GM23248 (cell line): ENCODE data around the gene CARD14. TPM values are rescaled to one million over a fixed set of nuclear protein-coding genes. Genes with fewer than 3 reads are reported as not detected.

Experiments used
- DNase-seq: peaks from one replicate; pipeline ENCODE4 v3.0.0-alpha.2; 2015
- H2AFZ ChIP-seq: fragments of 200-600 bp; sonication (generic); 2 replicates; pipeline ENCODE4 v1.6.1; 2016; ENCODE audit warnings: antibody characterized with exemption
- H3F3A ChIP-seq: fragments of 200-600 bp; sonication (generic); 2 replicates; pipeline ENCODE4 v1.6.1; 2016; ENCODE audit warnings: mild to moderate bottlenecking, antibody characterized with exemption, mixed run types; ENCODE audit not compliant: insufficient read depth
- H3K27ac ChIP-seq: fragments of 200-600 bp; sonication (generic); 2 replicates; pipeline ENCODE4 v1.5.1; 2016; ENCODE audit warnings: mild to moderate bottlenecking
- H3K27me3 ChIP-seq: fragments of 200-600 bp; sonication (generic); replicated peaks from 2 replicates; pipeline ENCODE4 v1.6.1; 2016; ENCODE audit warnings: mild to moderate bottlenecking; ENCODE audit not compliant: insufficient read depth
- H3K36me3 ChIP-seq: fragments of 200-600 bp; sonication (generic); 2 replicates; pipeline ENCODE4 v1.6.1; 2016; ENCODE audit warnings: low read depth, mild to moderate bottlenecking
- H3K4me1 ChIP-seq: fragments of 200-600 bp; sonication (generic); 2 replicates; pipeline ENCODE4 v1.6.1; 2016; ENCODE audit warnings: mild to moderate bottlenecking; ENCODE audit not compliant: insufficient read depth
- H3K4me2 ChIP-seq: fragments of 200-600 bp; sonication (generic); one replicate; pipeline ENCODE4 v1.6.1; 2016; ENCODE audit warnings: mild to moderate bottlenecking; ENCODE audit not compliant: unreplicated experiment
- H3K4me3 ChIP-seq: fragments of 200-600 bp; sonication (generic); 2 replicates; pipeline ENCODE4 v1.5.1; 2016; ENCODE audit warnings: mild to moderate bottlenecking
- H3K79me2 ChIP-seq: fragments of 200-600 bp; sonication (generic); 2 replicates; pipeline ENCODE4 v1.6.1; 2016; ENCODE audit warnings: mild to moderate bottlenecking; ENCODE audit not compliant: insufficient read depth
- H3K9ac ChIP-seq: fragments of 200-600 bp; sonication (generic); 2 replicates; pipeline ENCODE4 v1.6.1; 2016; ENCODE audit warnings: mild to moderate bottlenecking
- H3K9me2 ChIP-seq: fragments of 200-600 bp; sonication (generic); 2 replicates; pipeline ENCODE4 v1.6.1; 2016; ENCODE audit warnings: mixed run types, mild to moderate bottlenecking, moderate library complexity; ENCODE audit not compliant: insufficient read depth
- H3K9me3 ChIP-seq: fragments of 200-600 bp; sonication (generic); one replicate; pipeline ENCODE4 v1.6.1; 2017; ENCODE audit warnings: low read depth
- H4K20me1 ChIP-seq: fragments of 200-600 bp; sonication (generic); 2 replicates; pipeline ENCODE4 v1.6.0; 2016; ENCODE audit not compliant: insufficient read depth
- EZH2 ChIP-seq: fragments of 200-600 bp; sonication (generic); IDR thresholded peaks from 2 replicates; pipeline ENCODE4 v1.6.1; 2018; ENCODE audit warnings: antibody characterized with exemption, mild to moderate bottlenecking; ENCODE audit not compliant: insufficient read depth, poor library complexity, severe bottlenecking
- EZH2phosphoT487 ChIP-seq: fragments of 200-600 bp; sonication (generic); IDR thresholded peaks from 2 replicates; pipeline ENCODE4 v1.6.1; 2018; ENCODE audit warnings: antibody characterized with exemption, moderate library complexity, mild to moderate bottlenecking, low read depth; ENCODE audit not compliant: insufficient read depth
- WGBS, 2 experiments: methylation state at CpG; one replicate each; pipeline ENCODE4 v1.1.6; 2015 to 2017; ENCODE audit warnings: low lambda C conversion rate in 2 of 2, low coverage in 1 of 2; ENCODE audit errors: missing lambda C conversion rate in 2 of 2; 5-methylcytosine and 5-hydroxymethylcytosine counted together
- in situ Hi-C: fragments of 300-500 bp; cut with MboI; formaldehyde crosslinking; loops from 2 replicates; pipeline ENCODE4 v1.15.0; 2020
- polyA plus RNA-seq: library from polyadenylated mRNA; unstranded; fragments of >200 nt; fragmentation: Nextera tagmentation; extraction: Ambion mirVana; gene quantifications from 2 replicates; pipeline ENCODE4 v1.2.1, GENCODE V29; 2016
- total RNA-seq: library from RNA; depleted of rRNA; stranded (reverse); fragments of >200 nt; shearing (Covaris generic); gene quantifications from 2 replicates; pipeline ENCODE4 v1.2.3, GENCODE V29; 2014

Gene CARD14
- total and polyA plus RNA-seq, 2 experiments from 2014 or later: 0.06 TPM; not detected in 1

- Histone ChIP-seq H3K4me2 (no peak overlapping the region), H3K9ac (no peak overlapping the region), H4K20me1 (no peaks in the 10 kb centered on the region), H3K9me2 (no peaks in the 10 kb centered on the region), H3K9me3 (no peaks in the 10 kb centered on the region), H3K79me2 (no peaks in the 10 kb centered on the region), H3K27me3 (no peaks in the 10 kb centered on the region), H3K27ac (no peak overlapping the region), H3K4me3 (no peak overlapping the region), H3F3A (peaks cover under 1% of the 10 kb centered on the region; the same call in 1 of the 2 replicates), H3K4me1 (no peaks in the 10 kb centered on the region), H2AFZ (no peak overlapping the region), H3K36me3 (no peaks in the 10 kb centered on the region)
- DNase-seq: no peak
- TF ChIP-seq EZH2: no peak
- TF ChIP-seq EZH2phosphoT487: no peak
- in situ Hi-C loops: no loop called here
- WGBS, 2 experiments: 92 to 93% methylated on average over 25 to 26 of the region's 26 CpGs
Observed at GRCh38 chr17:80248894-80249710, 79.3 kb downstream of the CARD14 start.

GRCh38 chr17:80251966-80252365 lies 82.1 kb downstream of the CARD14 start:
- H3K4me1 ChIP-seq: peaks cover 17% of the 10 kb centered on the region
- H3K4me3 ChIP-seq: no peak overlapping the region
- DNase-seq: no peak
- no peak overlapping the region for H3K4me2 ChIP-seq
- no peaks in the 10 kb centered on the region for H3K79me2 ChIP-seq
- H2AFZ ChIP-seq: no peak overlapping the region
- WGBS, 2 experiments: 97% methylated on average over 11 of the region's 11 CpGs
- no peaks in the 10 kb centered on the region for H3K9me2 ChIP-seq
- TF ChIP-seq EZH2: no peak
- no peak for TF ChIP-seq EZH2phosphoT487
- H4K20me1 ChIP-seq: no peaks in the 10 kb centered on the region
- H3K9ac ChIP-seq: no peak overlapping the region
- H3K27me3 ChIP-seq: no peaks in the 10 kb centered on the region
- no peaks in the 10 kb centered on the region for H3K36me3 ChIP-seq
- in situ Hi-C loops: no loop called here
- H3F3A ChIP-seq: peaks cover 14% of the 10 kb centered on the region
- H3K9me3 ChIP-seq: no peaks in the 10 kb centered on the region
- H3K27ac ChIP-seq: no peak overlapping the region

DNA sequence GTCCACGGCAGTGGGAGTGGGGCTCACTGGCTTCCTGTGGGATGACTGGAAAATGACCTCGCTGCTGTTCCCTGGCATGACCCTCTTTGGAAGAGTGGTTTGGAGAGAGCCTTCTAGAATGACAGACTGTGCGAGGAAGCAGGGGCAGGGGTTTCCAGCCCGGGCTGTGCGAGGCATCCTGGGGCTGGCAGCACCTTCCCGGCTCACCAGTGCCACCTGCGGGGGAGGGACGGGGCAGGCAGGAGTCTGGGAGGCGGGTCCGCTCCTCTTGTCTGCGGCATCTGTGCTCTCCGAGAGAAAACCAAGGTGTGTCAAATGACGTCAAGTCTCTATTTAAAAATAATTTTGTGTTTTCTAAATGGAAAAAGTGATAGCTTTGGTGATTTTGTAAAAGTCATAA lies 83.0 kb downstream of the CARD14 start:
- H3K9me2 ChIP-seq: no peaks in the 10 kb centered on the region
- peaks cover 14% of the 10 kb centered on the region for H3F3A ChIP-seq
- no peak overlapping the region for H3K9ac ChIP-seq
- DNase-seq: peak; percentile 19
- no peaks in the 10 kb centered on the region for H3K27me3 ChIP-seq
- H3K27ac ChIP-seq: no peak overlapping the region
- 74 to 76% methylated on average over 13 of the region's 13 CpGs for WGBS, 2 experiments
- no peak overlapping the region for H2AFZ ChIP-seq
- no peak overlapping the region for H3K4me2 ChIP-seq
- no peaks in the 10 kb centered on the region for H3K36me3 ChIP-seq
- no peaks in the 10 kb centered on the region for H4K20me1 ChIP-seq
- no peak overlapping the region for H3K4me3 ChIP-seq
- no peaks in the 10 kb centered on the region for H3K79me2 ChIP-seq
- TF ChIP-seq EZH2 (no peak), EZH2phosphoT487 (no peak)
- in situ Hi-C loops: no loop called here
- no peaks in the 10 kb centered on the region for H3K9me3 ChIP-seq
- peaks cover 17% of the 10 kb centered on the region for H3K4me1 ChIP-seq

- H3K9me3 ChIP-seq: no peaks in the 10 kb centered on the region
- peak overlapping the region; percentile 91 for H3K27ac ChIP-seq
- H3K9me2 ChIP-seq: no peaks in the 10 kb centered on the region
- no peak overlapping the region for H2AFZ ChIP-seq
- 98 to 99% methylated on average over 21 of the region's 21 CpGs for WGBS, 2 experiments
- H3K4me3 ChIP-seq: no peak overlapping the region
- H4K20me1 ChIP-seq: no peaks in the 10 kb centered on the region
- peak overlapping the region; percentile 67 for H3K4me2 ChIP-seq
- peak overlapping the region; percentile 56; the same call in 1 of the 2 replicates for H3K9ac ChIP-seq
- peaks cover 17% of the 10 kb centered on the region for H3K4me1 ChIP-seq
- H3K79me2 ChIP-seq: no peaks in the 10 kb centered on the region
- in situ Hi-C loops: no loop called here
- TF ChIP-seq EZH2: no peak
- TF ChIP-seq EZH2phosphoT487: no peak
- H3K36me3 ChIP-seq: no peaks in the 10 kb centered on the region
- DNase-seq: no peak
- H3F3A ChIP-seq: peaks cover 20% of the 10 kb centered on the region
- H3K27me3 ChIP-seq: no peaks in the 10 kb centered on the region
Observed at GRCh38 chr17:80253631-80254395, 84.0 kb downstream of the CARD14 start.
